OCI-LY1 (cell line): Measurements from ENCODE around the gene CDKN1C.

Source experiments
- H2AFZ ChIP-seq: fragments of 200-600 bp; sonication (generic), shearing (Covaris generic); 2 replicates; pipeline ENCODE4 v1.6.0; 2014; ENCODE audit warnings: antibody characterized with exemption, mild to moderate bottlenecking, low read length
- H3F3A ChIP-seq: fragments of 200-600 bp; sonication (generic), shearing (Covaris generic); 2 replicates; pipeline ENCODE4 v1.6.0; 2014; ENCODE audit warnings: mild to moderate bottlenecking, antibody characterized with exemption, low read length, moderate library complexity; ENCODE audit not compliant: insufficient read depth
- H3K27ac ChIP-seq: fragments of 200-600 bp; sonication (generic); 2 replicates; pipeline ENCODE4 v1.5.1; 2014; ENCODE audit warnings: low read length, mixed run types, mild to moderate bottlenecking, low read depth; ENCODE audit not compliant: poor library complexity, severe bottlenecking
- H3K27me3 ChIP-seq: fragments of 200-600 bp; sonication (generic); 2 replicates; pipeline ENCODE4 v1.6.0; 2014; ENCODE audit warnings: antibody characterized with exemption, mild to moderate bottlenecking, low read length, moderate library complexity; ENCODE audit not compliant: insufficient read depth
- H3K36me3 ChIP-seq: fragments of 200-600 bp; sonication (generic); 2 replicates; pipeline ENCODE4 v1.6.1; 2014; ENCODE audit warnings: mild to moderate bottlenecking, antibody characterized with exemption, low read length, moderate library complexity, mixed read lengths; ENCODE audit not compliant: insufficient read depth
- H3K4me1 ChIP-seq: fragments of 200-600 bp; sonication (generic); 2 replicates; pipeline ENCODE4 v1.5.1; 2014; ENCODE audit warnings: mild to moderate bottlenecking, low read length, moderate library complexity; ENCODE audit not compliant: insufficient read depth, severe bottlenecking
- H3K4me2 ChIP-seq: fragments of 200-600 bp; sonication (generic), shearing (Covaris generic); 2 replicates; pipeline ENCODE4 v1.6.1; 2014; ENCODE audit warnings: low read length
- H3K4me3 ChIP-seq: fragments of 200-600 bp; sonication (generic); 2 replicates; pipeline ENCODE4 v1.5.1; 2014; ENCODE audit warnings: low read length, low read depth, mild to moderate bottlenecking, mixed read lengths; ENCODE audit not compliant: poor library complexity, severe bottlenecking
- H3K79me2 ChIP-seq: fragments of 200-600 bp; shearing (Covaris generic); 2 replicates; pipeline ENCODE4 v1.6.1; 2016; ENCODE audit warnings: mixed run types, low read length, mixed read lengths; ENCODE audit not compliant: insufficient read depth
- H3K9ac ChIP-seq: fragments of 200-600 bp; sonication (generic), shearing (Covaris generic); 2 replicates; pipeline ENCODE4 v1.6.1; 2014; ENCODE audit warnings: mild to moderate bottlenecking, low read length, mixed read lengths
- H3K9me2 ChIP-seq: fragments of 200-600 bp; sonication (generic), shearing (Covaris generic); 2 replicates; pipeline ENCODE4 v1.6.1; 2014; ENCODE audit warnings: low read depth, mild to moderate bottlenecking, low read length, mixed read lengths
- H3K9me3 ChIP-seq: fragments of 200-600 bp; shearing (Covaris generic); 2 replicates; pipeline ENCODE4 v1.6.1; 2014; ENCODE audit warnings: low read length, mixed read lengths
- H4K20me1 ChIP-seq: fragments of 200-600 bp; sonication (generic), shearing (Covaris generic); 2 replicates; pipeline ENCODE4 v1.6.0; 2016; ENCODE audit warnings: mild to moderate bottlenecking, low read length; ENCODE audit not compliant: insufficient read depth
- EZH2 ChIP-seq: fragments of 200-600 bp; sonication (generic), shearing (Covaris generic); IDR thresholded peaks from 2 replicates; pipeline ENCODE4 v1.8.0; 2017; ENCODE audit warnings: borderline replicate concordance, mixed run types, mild to moderate bottlenecking, antibody characterized with exemption, low read length, moderate library complexity, mixed read lengths
- TF ChIP-seq, protein P1 (sequence below): fragments of 200-600 bp; sonication (generic), shearing (Covaris generic); IDR thresholded peaks from 2 replicates; pipeline ENCODE4 v1.5.1; 2017; ENCODE audit warnings: mild to moderate bottlenecking, antibody characterized with exemption, low read length, moderate library complexity, mixed read lengths

Gene CDKN1C

DNA sequence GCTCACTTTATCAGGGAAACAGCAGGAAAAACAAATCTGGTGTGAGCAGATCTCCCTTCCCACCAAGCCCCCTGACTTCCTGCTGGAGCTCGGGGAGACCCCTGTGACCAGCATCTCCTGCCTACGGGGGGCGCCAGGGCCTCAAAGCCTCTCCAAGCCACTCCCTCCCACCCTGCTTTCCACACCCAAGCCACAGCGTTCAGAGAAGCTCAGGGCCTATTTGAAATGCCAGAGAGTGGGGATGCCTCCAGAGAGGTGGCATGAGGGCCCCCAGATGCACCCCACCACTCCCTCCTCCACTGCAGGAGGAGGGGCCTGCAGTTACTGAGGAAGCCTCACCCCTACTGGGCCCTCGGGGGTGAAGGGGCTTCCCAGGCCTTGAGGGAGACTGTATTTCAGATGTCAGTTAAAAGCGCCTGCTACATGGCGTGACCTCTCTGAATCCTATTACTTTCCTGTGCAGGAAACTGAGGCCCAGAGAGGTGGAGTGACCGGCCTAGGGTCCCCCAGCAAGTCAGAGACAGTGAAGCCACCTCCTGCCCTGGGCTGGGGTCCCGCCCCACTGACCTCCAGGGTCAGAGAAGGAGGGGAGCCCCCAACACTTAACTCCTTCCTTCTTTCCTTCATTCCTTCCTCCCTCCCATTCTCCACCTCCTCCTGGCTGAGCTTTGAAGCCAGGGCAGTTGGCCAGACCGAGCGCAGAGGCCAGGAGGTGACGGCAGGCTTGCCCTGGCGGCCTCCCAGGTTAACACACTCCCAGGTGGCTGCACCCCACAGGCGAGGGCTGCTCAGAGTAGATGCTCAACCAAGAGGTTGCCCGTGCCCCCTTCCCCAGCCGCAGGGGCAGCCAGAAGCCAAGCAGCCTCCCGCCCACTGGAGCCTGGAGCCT, 6.0 kb upstream of the CDKN1C start:
- Histone ChIP-seq H3K4me3 (no peak overlapping the region), H3K9ac (no peak overlapping the region), H4K20me1 (no peaks in the 10 kb centered on the region), H3K27me3 (peaks cover 7% of the 10 kb centered on the region; the same call in 1 of the 2 replicates), H3K9me2 (no peaks in the 10 kb centered on the region), H3K4me1 (no peaks in the 10 kb centered on the region), H3K36me3 (no peaks in the 10 kb centered on the region), H3K79me2 (no peaks in the 10 kb centered on the region), H3K9me3 (no peaks in the 10 kb centered on the region), H3K27ac (no peak overlapping the region), H2AFZ (no peak overlapping the region), H3F3A (no peaks in the 10 kb centered on the region), H3K4me2 (no peak overlapping the region)
- TF ChIP-seq, protein P1, sequence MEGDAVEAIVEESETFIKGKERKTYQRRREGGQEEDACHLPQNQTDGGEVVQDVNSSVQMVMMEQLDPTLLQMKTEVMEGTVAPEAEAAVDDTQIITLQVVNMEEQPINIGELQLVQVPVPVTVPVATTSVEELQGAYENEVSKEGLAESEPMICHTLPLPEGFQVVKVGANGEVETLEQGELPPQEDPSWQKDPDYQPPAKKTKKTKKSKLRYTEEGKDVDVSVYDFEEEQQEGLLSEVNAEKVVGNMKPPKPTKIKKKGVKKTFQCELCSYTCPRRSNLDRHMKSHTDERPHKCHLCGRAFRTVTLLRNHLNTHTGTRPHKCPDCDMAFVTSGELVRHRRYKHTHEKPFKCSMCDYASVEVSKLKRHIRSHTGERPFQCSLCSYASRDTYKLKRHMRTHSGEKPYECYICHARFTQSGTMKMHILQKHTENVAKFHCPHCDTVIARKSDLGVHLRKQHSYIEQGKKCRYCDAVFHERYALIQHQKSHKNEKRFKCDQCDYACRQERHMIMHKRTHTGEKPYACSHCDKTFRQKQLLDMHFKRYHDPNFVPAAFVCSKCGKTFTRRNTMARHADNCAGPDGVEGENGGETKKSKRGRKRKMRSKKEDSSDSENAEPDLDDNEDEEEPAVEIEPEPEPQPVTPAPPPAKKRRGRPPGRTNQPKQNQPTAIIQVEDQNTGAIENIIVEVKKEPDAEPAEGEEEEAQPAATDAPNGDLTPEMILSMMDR: no peak
- TF ChIP-seq EZH2: no peak

DNA sequence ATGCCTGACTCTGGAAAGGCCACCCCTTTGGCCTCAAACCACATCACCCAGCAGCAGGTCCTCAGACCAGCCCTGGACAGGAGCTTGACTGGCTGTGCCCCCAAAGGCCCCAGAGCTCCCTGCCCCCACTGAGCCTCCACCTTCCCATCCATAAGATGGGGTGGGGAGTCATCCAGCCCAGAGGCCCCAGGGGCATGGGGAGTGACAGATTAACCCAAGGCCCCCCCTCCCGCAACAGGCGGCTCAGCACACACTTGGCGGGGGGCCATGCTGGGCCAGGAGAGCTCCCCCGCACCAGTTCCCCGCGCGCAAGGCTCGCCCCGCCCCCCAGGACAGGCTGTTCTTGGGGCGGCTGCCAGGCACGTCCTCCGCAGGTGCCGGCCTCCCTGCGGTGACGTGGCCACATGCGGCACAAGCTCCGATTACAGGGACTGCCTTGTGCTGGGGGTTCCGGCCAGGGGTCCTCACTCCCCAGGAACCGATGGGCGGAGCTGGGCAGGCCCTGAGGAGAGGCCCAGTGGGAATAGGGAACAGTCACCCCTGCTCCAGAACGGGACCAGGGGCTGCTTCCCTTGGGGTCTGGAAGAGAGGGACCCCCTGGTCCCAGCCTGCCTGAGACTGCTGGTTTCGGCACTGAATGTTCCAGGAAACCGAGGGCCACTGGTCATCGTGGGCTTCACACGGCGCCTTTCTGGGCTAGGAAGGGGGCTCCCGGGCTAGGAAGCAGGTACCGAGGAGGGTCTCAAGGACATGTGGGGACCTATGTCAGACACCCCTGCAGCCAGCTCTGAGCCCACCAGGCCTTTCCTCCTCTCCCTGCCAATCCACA, 5.1 kb upstream of the CDKN1C start:
- no peak overlapping the region for H3K27ac ChIP-seq
- H3F3A ChIP-seq: no peaks in the 10 kb centered on the region
- H3K27me3 ChIP-seq: peaks cover 7% of the 10 kb centered on the region; the same call in 1 of the 2 replicates
- no peaks in the 10 kb centered on the region for H3K79me2 ChIP-seq
- H3K9me2 ChIP-seq: no peaks in the 10 kb centered on the region
- no peak for TF ChIP-seq EZH2
- TF ChIP-seq, protein P1: no peak
- H3K4me3 ChIP-seq: no peak overlapping the region
- no peak overlapping the region for H2AFZ ChIP-seq
- no peak overlapping the region for H3K9ac ChIP-seq
- H3K4me2 ChIP-seq: no peak overlapping the region
- no peaks in the 10 kb centered on the region for H4K20me1 ChIP-seq
- no peaks in the 10 kb centered on the region for H3K9me3 ChIP-seq
- H3K36me3 ChIP-seq: no peaks in the 10 kb centered on the region
- H3K4me1 ChIP-seq: no peaks in the 10 kb centered on the region

GRCh38 chr11:2889362-2890273, 4.0 kb upstream of the CDKN1C start:
- Histone ChIP-seq H2AFZ (no peak overlapping the region), H4K20me1 (no peaks in the 10 kb centered on the region), H3K36me3 (no peaks in the 10 kb centered on the region), H3K27me3 (0 out of 2 replicates have a peak, but pooled peaks cover 7% of the 10 kb centered on the region), H3F3A (no peaks in the 10 kb centered on the region), H3K4me3 (no peak overlapping the region), H3K9ac (no peak overlapping the region), H3K9me2 (no peaks in the 10 kb centered on the region), H3K4me1 (no peaks in the 10 kb centered on the region), H3K27ac (no peak overlapping the region), H3K4me2 (no peak overlapping the region), H3K79me2 (no peaks in the 10 kb centered on the region), H3K9me3 (no peaks in the 10 kb centered on the region)
- TF ChIP-seq, protein P1: no peak
- TF ChIP-seq EZH2: no peak
